Left colon (tissue), 2 donors: ENCODE data around the gene SNX15. TPM values are rescaled to one million over a fixed set of nuclear protein-coding genes. Genes with fewer than 3 reads are reported as not detected.
"Not testable (repeated sequence)": the region's sequence is repeated elsewhere in the genome, so short reads cannot be mapped to it uniquely, and the experiment has no call there.

Experiments used
- ATAC-seq: fragments of 200-7000 bp; cut with Tn5 transposase; one replicate; pipeline ENCODE4 v1.9.1; 2020; ENCODE audit warnings: mild to moderate bottlenecking, moderate library complexity
- DNase-seq, 2 donors: peaks; one replicate each; pipeline ENCODE4 v3.0.0-alpha.2; 2020
- intact Hi-C, 2 donors: fragments of 100-400 bp; cut with DNase I in 1 of 2; cut with micrococcal nuclease in 1 of 2; formaldehyde crosslinking; loops; one replicate each; pipeline versions ENCODE4 v1.11.2 to v1.14.0; 2022; cut with DNase I, micrococcal nuclease
- long read RNA-seq: library from polyadenylated mRNA; unstranded; transcript quantifications from one replicate; pipeline ENCODE4 v2.0.0, GENCODE V29; 2021
- total RNA-seq, 2 donors: library from RNA; stranded (reverse); fragmentation: NEBNext Ultra II Directional; extraction: Animal tissue kit (Norgen Biotek cat#: 25700); gene quantifications; one replicate each; pipeline ENCODE4 v1.2.1, GENCODE V29; 2021
- donor health status: DM: no; HTN: no; CAD: no.
- donor health status: DM: yes; HTN: yes; CAD: no.

SNX15 gene, protein sequence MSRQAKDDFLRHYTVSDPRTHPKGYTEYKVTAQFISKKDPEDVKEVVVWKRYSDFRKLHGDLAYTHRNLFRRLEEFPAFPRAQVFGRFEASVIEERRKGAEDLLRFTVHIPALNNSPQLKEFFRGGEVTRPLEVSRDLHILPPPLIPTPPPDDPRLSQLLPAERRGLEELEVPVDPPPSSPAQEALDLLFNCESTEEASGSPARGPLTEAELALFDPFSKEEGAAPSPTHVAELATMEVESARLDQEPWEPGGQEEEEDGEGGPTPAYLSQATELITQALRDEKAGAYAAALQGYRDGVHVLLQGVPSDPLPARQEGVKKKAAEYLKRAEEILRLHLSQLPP
- total RNA-seq = 10 to 100 TPM; 38.9 to 41.4 TPM
- long read RNA-seq, partial matches to known transcripts = 8 of 13 reads
- long read RNA-seq, other reads (novel, unspliced or antisense) = 2 of 13 reads

DNA sequence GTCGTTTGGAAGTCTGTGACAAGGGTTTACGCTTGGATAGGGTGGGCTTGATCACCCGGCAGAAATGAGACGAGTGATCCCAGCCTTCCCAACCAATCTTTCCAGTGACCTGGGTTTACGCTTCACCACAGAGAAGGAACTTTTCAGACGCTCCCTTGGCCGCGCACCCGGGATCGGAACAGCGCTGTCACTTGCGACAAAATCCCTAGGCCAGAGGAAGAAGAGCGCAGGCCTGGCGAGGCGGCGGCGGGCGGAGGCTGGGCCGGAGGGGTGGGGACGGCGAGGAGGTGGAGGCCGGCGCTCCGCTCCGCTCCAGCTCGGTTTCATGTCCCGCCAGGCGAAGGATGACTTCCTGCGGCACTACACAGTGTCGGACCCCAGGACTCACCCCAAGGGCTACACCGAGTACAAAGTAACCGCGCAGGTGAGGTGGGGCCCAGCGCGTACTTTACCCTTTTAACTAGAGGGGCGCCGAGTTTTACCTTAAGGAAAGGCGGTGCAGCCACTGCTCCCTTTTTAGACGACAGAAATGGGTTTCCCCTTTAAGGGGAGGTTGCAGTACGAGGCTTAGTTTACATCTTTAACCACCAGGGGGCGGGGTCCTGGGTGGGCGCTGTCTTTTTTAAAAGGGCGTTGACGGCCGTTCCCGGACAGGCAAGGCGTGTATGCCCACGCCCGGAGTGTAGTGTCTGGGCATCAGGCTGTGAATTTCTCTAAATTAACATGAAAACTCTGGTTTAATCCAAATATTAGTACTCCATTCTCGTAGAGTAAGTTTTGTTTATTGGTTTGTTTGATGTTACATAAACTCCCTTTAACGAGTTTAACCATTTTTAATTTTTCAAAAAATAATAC is at the start of gene SNX15:
SNX15 (plus strand) TSS at position 227 of the 855 bp plus-strand sequence; CDS start at position 326, 99 bp downstream.
- intact Hi-C loops = no loop called here
- peak; percentile 89 for ATAC-seq

DNA sequence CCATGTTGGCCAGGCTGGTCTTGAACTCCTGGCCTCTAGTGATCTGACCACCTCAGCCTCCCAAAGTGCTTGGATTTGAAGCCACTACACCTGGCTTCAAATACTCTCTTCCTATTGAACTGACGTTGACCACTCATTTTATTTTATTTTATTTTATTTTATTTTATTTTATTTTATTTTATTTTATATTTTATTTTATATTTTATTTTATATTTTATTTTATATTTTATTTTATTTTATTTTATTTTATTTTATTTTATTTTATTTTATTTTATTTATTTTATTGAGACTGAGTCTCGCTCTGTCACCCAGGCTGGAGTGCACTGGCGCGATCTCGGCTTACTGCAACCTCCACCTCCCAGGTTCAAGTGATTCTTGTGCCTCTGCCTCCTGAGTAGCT is 43.9 kb upstream of the SNX15 start:
- ATAC-seq, DNase-seq: not testable (repeated sequence)
- intact Hi-C loops = loop anchor here in 1 of 2 donors (10.0 kb wide), 1 partner anchor 49 kb away; the partner anchor contains the start of gene GPHA2

More for the DNA sequence above, at the start of gene SNX15:
- peak; percentile 93 to 94 for DNase-seq

DNA sequence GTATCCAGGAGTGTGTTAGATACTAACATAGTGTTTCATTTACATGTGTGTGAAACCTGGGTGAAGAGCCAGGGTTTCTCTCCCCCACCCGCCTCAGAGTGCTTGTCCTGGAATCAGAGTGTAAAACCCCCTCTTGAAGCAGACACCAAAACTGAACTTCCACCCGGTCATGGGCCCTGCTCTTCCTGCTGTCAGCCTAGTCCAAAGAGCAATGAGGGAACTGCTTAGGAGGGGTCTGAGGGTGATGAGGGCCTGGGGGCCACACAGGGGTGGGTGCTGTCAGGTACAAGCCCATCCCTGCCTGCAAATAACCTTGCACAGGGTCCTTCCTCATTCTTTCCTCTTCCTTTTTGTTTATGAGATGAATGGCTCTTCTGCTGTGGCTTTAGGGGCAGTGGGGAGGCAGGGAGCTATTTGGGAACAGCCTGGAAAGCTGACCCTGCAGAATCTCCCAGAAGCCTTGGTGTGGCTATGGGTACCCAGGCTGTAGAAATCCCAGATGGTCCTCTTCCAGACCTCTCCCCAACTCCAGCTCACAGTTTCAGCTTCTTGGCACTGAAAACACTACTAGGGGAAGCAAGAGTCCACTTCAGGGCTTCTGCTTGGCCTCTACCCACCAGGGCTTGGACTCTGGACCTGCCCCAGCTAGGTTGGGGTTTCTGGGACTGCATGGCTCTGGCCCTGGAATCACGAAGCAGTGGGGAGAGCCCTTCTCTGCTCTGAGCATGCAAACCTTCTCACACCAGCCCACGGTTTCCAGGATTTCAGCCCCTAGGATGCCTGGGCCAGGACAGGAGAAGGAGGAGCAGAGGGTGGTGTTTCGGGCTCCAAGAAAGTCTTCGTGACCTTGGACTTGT is 39.0 kb upstream of the SNX15 start:
- ATAC-seq = peak; percentile 34
- no peak for DNase-seq
- intact Hi-C loops = loop anchor here in 1 of 2 donors (10.0 kb wide), 1 partner anchor 53 kb away; the partner anchor contains the start of gene GPHA2

DNA sequence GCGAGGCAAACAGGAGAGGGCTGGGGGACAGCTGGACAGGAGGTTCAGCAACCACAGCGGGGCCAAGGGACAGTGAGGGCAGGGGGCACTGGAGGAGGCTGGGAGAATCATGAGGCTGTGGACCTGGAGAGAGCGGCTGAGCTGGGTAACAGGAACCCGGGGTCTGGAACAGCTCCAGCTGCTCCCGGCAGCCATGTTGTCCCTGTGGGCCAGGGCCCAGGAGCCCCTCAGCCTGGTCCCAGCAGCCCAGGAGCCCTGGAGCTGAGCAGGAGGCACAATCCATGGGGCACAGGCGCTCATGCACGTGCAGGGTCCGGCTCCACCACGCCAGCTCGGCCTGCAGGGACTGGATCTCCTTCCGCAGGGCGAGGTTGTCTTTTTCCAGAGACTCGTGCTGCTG is 37.8 kb upstream of the SNX15 start:
- DNase-seq (no peak), ATAC-seq (no peak)
- intact Hi-C loops = loop anchor here in 1 of 2 donors (10.0 kb wide), 1 partner anchor 55 kb away; the partner anchor contains the start of gene GPHA2

DNA sequence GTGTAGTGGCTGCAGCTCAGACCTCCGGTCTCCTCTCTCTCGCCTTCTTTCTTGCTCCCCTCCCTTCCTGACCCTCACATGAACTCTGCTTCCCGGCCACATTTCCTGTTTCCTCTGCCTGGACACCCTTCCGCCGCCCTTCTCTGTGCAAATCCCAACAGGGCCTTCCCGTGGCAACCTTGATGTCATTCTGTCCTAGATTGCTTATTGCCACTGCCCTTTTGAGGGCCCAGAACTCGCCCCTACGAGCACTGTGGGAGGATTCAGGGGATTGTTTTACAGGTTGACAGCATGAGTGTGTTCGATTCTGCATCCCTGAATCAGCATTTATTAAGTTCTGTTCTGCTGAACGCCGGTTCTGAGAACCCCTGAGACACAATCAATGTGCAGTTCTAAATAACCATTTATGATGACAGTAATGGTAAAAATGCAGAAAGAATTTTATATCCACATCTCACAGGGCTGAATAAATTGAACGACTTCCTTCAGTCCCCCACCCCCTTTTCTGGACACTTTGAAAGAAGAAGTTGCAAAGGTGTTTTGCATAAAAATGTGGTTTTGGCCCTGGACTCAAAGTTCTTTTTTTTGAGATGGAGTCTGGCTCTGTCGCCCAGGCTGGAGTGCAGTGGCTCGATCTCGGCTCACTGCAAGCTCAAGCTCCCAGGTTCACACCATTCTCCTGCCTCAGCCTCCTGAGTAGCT is 36.9 kb upstream of the SNX15 start:
- no peak for DNase-seq
- no peak for ATAC-seq
- intact Hi-C loops = no loop called here

DNA sequence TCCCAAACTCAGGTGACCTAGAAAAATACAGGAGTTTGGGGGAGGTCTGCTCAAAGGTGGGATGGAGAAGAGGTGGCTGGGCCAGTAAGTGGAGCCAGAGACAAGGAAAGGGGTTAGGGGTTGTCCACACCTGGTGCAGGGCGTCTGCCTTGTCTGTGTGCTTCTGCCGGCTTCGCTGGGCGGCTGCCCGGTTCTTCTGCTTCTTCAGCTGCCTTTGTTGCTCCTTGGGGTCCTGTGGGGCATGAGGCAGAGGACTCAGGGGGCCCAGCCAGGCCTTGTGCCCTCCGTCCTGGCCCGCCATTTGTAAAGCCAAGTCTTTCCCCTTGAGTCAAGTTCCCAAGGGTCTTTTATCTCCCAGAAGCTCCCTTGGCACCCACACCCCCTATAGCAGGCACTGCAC is 32.9 kb upstream of the SNX15 start:
- DNase-seq (no peak), ATAC-seq (no peak)
- intact Hi-C loops = no loop called here

DNA sequence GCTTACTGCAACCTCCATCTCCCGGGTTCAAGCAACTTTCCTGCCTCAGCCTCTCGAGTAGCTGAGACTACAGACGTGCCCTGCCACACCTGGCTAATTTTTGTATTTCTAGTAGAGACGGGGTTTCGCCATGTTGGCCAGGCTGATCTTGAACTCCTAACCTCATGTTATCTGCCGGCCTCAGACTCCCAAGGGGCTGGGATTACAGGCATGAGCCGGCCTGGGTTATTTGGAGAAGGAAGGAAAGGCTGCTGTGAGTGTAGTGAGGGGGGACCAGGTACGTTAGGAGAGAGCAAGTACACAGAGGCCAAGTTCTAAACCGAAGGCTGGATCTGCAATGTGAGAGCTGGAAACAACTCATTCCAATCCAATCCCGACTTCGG is 30.9 kb upstream of the SNX15 start:
- ATAC-seq = peak; percentile 1
- intact Hi-C loops = no loop called here
- DNase-seq = no peak

DNA sequence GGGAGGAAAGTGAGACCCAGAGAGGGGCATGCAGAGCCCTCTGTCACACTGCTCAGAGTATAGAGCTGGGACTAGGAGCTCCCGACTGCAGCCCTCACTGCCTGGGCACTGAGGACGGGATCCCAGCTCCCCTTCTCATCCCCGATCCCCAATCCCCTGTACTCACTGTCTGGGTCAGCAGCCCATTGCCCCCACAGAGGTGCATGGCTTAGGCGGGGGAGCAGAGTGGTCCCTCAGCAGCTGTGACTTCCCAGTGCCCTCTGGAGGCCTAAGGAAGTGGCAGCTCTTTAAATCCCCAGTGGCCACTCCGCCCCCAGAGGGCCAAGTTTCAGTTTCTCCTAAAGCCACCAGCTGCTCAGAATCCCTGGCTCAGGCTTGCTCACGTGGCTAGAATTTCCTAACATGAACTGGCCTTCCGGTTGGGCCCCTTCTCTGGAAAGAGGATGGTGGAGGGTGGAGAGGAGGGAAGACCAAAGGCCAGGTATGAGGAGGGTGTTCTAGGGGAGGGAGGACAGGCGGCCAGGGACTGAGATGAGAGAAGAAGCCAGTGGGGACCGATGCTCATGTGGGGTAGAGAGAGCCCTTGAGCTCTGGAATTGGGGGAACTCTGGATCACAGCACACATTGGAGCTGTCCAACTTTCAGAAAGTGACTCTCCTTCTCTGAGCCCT is 30.4 kb upstream of the SNX15 start, which contains the start of gene BATF2:
BATF2 (minus strand) TSS at position 262 of the 671 bp plus-strand sequence; CDS start at position 205, 57 bp downstream.
- peak; percentile 67 for ATAC-seq
- DNase-seq = peak; percentile 90 to 91
- intact Hi-C loops = no loop called here

DNA sequence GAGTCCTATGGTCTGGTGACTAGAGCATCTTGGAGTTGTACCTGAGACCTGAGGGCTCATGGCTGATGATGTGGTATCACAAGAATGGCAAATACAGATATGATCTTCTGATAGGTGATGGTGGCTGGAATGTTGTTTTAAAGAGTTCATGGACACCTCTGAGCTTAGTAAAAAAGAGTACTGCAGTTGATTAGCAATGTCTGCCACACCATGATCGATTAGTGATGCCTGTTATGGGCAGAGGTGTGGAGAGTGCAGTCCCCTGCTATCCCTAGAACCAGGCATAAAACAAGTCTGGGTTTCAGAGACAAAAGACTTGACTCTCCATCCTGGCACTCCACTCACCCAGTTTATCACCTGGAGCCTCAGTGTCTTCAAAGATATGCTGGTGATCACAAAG is 29.1 kb upstream of the SNX15 start:
- peak; percentile 30 for ATAC-seq
- no peak for DNase-seq
- intact Hi-C loops = no loop called here

DNA sequence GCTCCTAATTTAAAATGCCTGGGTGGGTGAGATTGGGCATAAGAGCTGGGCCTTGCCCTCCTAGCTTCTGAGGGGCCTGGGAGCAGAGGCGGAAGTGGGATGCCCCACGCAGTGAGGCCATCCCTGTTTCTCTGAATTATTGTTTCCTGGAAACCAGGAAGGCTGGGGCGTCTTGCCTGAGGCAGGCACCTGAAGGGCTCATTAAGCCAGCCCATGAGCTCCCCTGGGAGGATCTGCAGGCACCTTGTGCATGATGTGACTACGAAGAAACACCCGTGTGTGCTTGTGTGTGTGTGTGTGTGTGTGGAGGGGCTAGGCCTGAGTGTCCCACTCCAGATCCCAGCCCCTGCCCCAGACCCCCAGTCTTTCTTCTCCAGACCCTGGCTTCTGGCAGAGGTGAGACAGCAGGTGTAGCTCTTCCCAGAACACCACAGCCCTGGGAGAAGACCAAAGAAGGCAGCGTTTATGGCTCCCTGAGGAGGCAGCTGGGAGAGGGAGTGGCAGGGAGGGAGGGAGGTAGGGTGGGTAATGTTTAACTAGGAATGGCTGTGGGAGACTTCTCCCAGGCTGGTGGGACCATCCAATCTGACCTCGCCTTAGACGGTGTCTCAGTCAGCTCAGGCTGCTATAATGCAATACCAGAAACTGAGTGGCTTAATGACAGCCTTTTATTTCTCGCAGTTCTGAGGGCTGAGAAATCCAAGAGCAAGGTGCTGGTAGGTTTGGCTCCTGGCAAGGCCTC is 28.4 kb upstream of the SNX15 start:
- intact Hi-C loops = no loop called here
- peak; percentile 80 for ATAC-seq
- DNase-seq = peak; percentile 69 to 85

DNA sequence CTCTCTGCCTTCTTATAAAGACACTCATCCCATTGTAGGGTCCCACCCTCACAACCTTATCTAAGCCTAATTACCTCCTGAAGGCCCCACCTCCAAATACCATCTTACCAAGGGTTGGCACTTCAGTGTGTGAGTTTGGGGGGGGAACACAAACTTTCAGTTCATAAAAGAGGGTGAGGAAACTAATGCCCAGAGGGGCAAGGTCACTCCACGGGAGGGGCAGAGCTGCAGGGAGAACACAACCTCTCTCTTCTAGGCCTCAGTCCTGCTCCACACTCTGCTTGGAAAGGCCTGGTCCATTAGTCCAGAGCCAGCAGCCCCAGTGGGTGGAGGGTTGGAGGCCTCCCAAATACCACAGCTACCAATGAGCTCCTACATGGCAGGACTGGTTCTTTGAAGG is 27.8 kb upstream of the SNX15 start:
- ATAC-seq (peak; percentile 46), DNase-seq (peak; percentile 61 to 74)
- intact Hi-C loops = no loop called here

DNA sequence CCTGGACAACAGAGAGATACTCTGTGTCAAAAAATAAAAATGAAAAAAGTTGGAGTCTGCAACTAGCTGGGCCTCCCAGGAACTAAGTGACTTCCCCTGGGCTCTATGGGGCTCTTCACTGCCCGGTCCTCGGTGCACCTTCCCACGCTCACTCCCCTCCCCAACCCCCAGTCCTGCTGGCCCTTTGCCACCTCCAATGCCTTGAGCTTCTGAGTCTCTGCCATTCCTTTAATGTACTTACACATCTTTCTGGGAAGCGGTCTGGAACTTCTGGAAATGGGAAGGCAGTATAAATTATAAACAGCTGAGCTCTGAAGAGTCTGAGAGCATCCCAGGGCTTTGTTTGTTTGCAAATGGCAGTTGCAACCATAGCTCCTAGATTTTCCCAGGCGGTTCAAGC is 24.5 kb upstream of the SNX15 start:
- no peak for ATAC-seq
- intact Hi-C loops = no loop called here
- DNase-seq = no peak

DNA sequence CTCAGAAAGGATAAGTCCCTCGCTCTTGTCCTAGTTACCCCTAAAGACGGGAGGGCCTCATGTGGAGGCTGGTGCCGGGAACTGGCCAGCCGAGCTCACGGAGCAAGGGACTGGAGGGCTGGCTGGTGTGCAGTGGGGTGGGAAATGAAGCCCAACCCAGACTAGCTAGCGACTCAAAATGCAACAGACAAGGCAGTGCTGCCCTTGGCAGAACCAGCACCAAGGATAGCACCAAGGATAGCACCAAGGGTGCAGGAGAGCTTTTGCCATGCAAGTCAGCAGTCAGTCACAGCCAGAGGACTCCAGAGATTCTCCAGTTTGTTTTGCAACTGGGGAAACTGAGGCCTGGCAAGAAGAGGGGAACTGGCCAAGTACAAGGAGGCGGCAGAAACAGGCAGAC is 24.0 kb upstream of the SNX15 start:
- DNase-seq (no peak), ATAC-seq (no peak)
- intact Hi-C loops = no loop called here

DNA sequence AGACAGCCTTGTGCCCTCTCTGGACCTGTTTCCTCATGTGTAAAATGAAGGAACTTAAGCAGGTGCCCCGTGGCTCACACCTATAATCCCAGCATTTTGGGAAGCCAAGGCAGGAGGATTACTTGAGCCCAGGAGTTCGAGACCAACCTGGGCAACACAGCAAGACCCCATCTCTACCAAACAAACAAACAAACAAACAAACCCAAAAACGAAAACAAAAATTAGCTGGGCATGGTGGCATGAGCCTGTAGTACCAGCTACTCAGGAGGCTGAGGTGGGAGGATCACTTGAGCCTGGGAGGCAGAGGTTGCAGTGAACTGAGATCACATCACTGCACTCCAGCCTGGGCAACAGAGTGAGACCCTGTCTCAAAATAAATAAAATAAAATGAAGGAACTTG is 23.3 kb upstream of the SNX15 start:
- DNase-seq, intact Hi-C loops, ATAC-seq: not testable (repeated sequence)

DNA sequence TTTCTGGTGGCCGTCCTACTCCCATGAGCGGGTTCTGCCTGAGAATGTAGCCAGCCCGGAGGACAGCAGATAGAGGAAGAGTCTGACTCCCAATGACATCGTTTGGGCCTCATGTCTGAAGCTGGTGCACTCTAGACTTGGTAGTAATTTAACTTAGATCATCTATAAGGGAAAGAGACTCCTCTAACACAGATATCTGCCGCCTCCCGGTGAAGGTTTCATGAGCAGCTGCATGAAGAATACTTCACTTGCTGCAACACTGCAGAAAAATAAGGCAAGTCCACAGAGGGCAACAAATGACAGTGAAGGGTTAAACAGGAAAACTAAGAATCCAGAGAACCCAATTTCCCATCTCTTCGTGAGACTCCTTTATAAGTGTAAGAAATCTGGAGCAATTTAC is 19.2 kb upstream of the SNX15 start:
- ATAC-seq = peak; percentile 23
- intact Hi-C loops = no loop called here
- DNase-seq = no peak

DNA sequence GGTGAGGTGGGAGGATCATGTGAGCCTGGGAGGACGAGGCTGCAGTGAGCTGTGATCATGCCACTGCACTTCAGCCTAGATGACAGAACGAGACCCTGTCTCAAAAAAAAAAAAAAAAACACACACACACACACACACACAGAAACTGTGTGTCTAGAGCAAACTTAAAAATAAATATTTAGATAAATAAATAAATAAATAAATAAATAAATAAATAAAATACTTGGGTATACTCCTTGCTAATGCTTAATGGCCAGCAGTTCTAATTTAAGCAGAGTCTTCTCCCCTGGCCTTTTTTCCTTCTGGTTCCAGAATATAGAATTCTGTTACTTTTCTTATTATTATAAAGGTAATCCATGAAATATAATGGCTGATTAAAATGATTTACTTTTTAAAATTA is 18.4 kb upstream of the SNX15 start:
- DNase-seq (no peak), ATAC-seq (no peak)
- intact Hi-C loops = no loop called here
